A673 (cell line): ENCODE measurements around the gene EIF3J. TPM values are rescaled to one million over a fixed set of nuclear protein-coding genes. Genes with fewer than 3 reads are reported as not detected.
A peak's percentile ranks its signal among the peaks of the same experiment; 100 is the strongest.

ENCODE experiments used
- BruUV-seq: library from RNA; stranded (reverse); fragments of 400-500 nt; replicated peaks from 2 replicates; lab custom pipeline; 2021; lab: Mats Ljungman, UMichigan
- CTCF ChIA-PET: fragments of 300-600 bp; sonication (Branson Sonifier 250); formaldehyde crosslinking; loops from one replicate; lab custom pipeline; 2022; ENCODE audit warnings: antibody characterized with exemption; lab: Charles Lee
- POLR2A ChIA-PET: fragments of 300-600 bp; sonication (Branson Sonifier 250); formaldehyde crosslinking; loops from one replicate; lab custom pipeline; 2022; ENCODE audit warnings: antibody characterized with exemption; ENCODE audit not compliant: low non-redundant PET; lab: Charles Lee
- DNase-seq: peaks from one replicate; pipeline ENCODE4 v3.0.0-alpha.2; 2015; ENCODE audit warnings: low spot score
- H3K27ac ChIP-seq: fragments of 200-600 bp; sonication (generic); 2 replicates; pipeline ENCODE4 v1.5.1; 2016; ENCODE audit warnings: mixed run types, low read depth, mild to moderate bottlenecking, mixed read lengths, antibody characterized with exemption, low read length; ENCODE audit not compliant: poor library complexity, severe bottlenecking
- H3K27me3 ChIP-seq: fragments of 200-600 bp; sonication (generic); replicated peaks from 2 replicates; pipeline ENCODE4 v1.6.1; 2017; ENCODE audit warnings: mixed run types, low read depth, mild to moderate bottlenecking, mixed read lengths, antibody characterized with exemption, low read length; ENCODE audit not compliant: insufficient read depth, poor library complexity
- H3K36me3 ChIP-seq: fragments of 200-600 bp; sonication (generic); 2 replicates; pipeline ENCODE4 v1.6.1; 2016; ENCODE audit warnings: mixed run types, mild to moderate bottlenecking, mixed read lengths, antibody characterized with exemption, low read length; ENCODE audit not compliant: insufficient read depth, poor library complexity, severe bottlenecking
- H3K4me1 ChIP-seq: fragments of 200-600 bp; sonication (generic); 2 replicates; pipeline ENCODE4 v1.6.1; 2017; ENCODE audit warnings: mixed run types, mild to moderate bottlenecking, mixed read lengths, antibody characterized with exemption, low read length; ENCODE audit not compliant: insufficient read depth, poor library complexity, severe bottlenecking
- H3K4me3 ChIP-seq: fragments of 200-600 bp; sonication (generic); 2 replicates; pipeline ENCODE4 v1.5.1; 2016; ENCODE audit warnings: low read depth, mixed run types, mild to moderate bottlenecking, mixed read lengths, low read length; ENCODE audit not compliant: poor library complexity, severe bottlenecking
- H3K9me3 ChIP-seq: fragments of 200-600 bp; sonication (generic); 2 replicates; pipeline ENCODE4 v1.6.1; 2016; ENCODE audit warnings: mixed run types, low read depth, mild to moderate bottlenecking, mixed read lengths, antibody characterized with exemption, low read length; ENCODE audit not compliant: poor library complexity, severe bottlenecking
- CTCF ChIP-seq: fragments of 300-800, 200-600 bp; sonication (generic); conservative IDR thresholded peaks from 2 replicates; pipeline ENCODE4 v1.5.1; 2017; ENCODE audit warnings: low read depth, mild to moderate bottlenecking, antibody characterized with exemption, low read length, moderate library complexity, mixed read lengths
- EZH2 ChIP-seq: fragments of 200-600 bp; sonication (generic); IDR thresholded peaks from 2 replicates; pipeline ENCODE4 v1.6.1; 2017; ENCODE audit warnings: borderline replicate concordance, low read depth, mild to moderate bottlenecking, mixed read lengths, antibody characterized with exemption, low read length; ENCODE audit not compliant: poor library complexity, severe bottlenecking
- intact Hi-C: fragments of 100-400 bp; cut with micrococcal nuclease; formaldehyde crosslinking; loops from one replicate; pipeline ENCODE4 v1.10.0; 2022; ENCODE audit not compliant: unreplicated experiment
- total RNA-seq: library from RNA; stranded (reverse); gene quantifications from 2 replicates; pipeline ENCODE4 v1.2.3, GENCODE V29; 2021

EIF3J gene
- total RNA-seq, 1 experiment from 2014 or later, result 208 TPM

- H3K27me3 ChIP-seq, result no peaks in the 10 kb centered on the region
- H3K4me3 ChIP-seq, result no peak overlapping the region
- BruUV-seq, result no TSS peak
- TF ChIP-seq EZH2, result no peak
- TF ChIP-seq CTCF, result no peak
- no peak overlapping the region for H3K27ac ChIP-seq
- POLR2A ChIA-PET, result no interaction called here
- no peaks in the 10 kb centered on the region for H3K9me3 ChIP-seq
- no peak for DNase-seq
- H3K36me3 ChIP-seq, result peaks cover 58% of the 10 kb centered on the region
- intact Hi-C loops, result no loop called here
- no peaks in the 10 kb centered on the region for H3K4me1 ChIP-seq
- CTCF ChIA-PET, result no interaction called here
Observed at GRCh38 chr15:44519537-44519936, 17.4 kb upstream of the EIF3J start.

- Histone ChIP-seq H3K36me3 (peaks cover 25% of the 10 kb centered on the region), H3K9me3 (no peaks in the 10 kb centered on the region), H3K4me3 (no peak overlapping the region), H3K27me3 (no peaks in the 10 kb centered on the region), H3K4me1 (no peaks in the 10 kb centered on the region), H3K27ac (no peak overlapping the region)
- CTCF ChIA-PET, result no interaction called here
- intact Hi-C loops, result no loop called here
- no peak for TF ChIP-seq EZH2
- no peak for TF ChIP-seq CTCF
- POLR2A ChIA-PET, result no interaction called here
- no peak for DNase-seq
- TSS peak; percentile 5 for BruUV-seq
Observed at GRCh38 chr15:44525018-44525417, 11.9 kb upstream of the EIF3J start.

GRCh38 chr15:44527241-44527640 lies 9.7 kb upstream of the EIF3J start:
- POLR2A ChIA-PET, result no interaction called here

More at GRCh38 chr15:44527241-44527640, 9.7 kb upstream of the EIF3J start:
- intact Hi-C loops, result no loop called here
- H3K36me3 ChIP-seq, result peaks cover 12% of the 10 kb centered on the region
- no peak for TF ChIP-seq CTCF
- no peak for TF ChIP-seq EZH2
- no peaks in the 10 kb centered on the region for H3K27me3 ChIP-seq
- no TSS peak for BruUV-seq
- H3K27ac ChIP-seq, result no peak overlapping the region
- no peaks in the 10 kb centered on the region for H3K9me3 ChIP-seq
- H3K4me3 ChIP-seq, result no peak overlapping the region
- CTCF ChIA-PET, result no interaction called here
- DNase-seq, result no peak
- no peaks in the 10 kb centered on the region for H3K4me1 ChIP-seq
